ENCODE measurements around the gene AGAP3.
A peak's percentile ranks its signal among the peaks of the same experiment; 100 is the strongest.

Gene AGAP3

DNA sequence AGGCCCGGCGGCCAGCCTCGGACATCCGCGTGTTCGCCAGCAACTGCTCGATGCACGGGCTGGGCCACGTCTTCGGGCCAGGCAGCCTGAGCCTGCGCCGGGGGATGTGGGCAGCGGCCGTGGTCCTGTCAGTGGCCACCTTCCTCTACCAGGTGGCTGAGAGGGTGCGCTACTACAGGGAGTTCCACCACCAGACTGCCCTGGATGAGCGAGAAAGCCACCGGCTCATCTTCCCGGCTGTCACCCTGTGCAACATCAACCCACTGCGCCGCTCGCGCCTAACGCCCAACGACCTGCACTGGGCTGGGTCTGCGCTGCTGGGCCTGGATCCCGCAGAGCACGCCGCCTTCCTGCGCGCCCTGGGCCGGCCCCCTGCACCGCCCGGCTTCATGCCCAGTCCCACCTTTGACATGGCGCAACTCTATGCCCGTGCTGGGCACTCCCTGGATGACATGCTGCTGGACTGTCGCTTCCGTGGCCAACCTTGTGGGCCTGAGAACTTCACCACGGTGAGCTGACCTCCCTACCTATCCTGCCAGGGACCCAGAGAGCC is 37.3 kb upstream of the AGAP3 start:
- ATAC-seq (ENCODE audit: insufficient read depth, low read depth) (no peak), DNase-seq (no peak)
- Histone ChIP-seq H3K4me2 (ENCODE audit: insufficient read depth, low read length) (no peak overlapping the region), H3K27me3 (ENCODE audit: insufficient read depth, low read length, poor library complexity) (no peaks in the 10 kb centered on the region), H3K79me2 (ENCODE audit: insufficient read depth, low read length) (no peaks in the 10 kb centered on the region), H3K27ac (ENCODE audit: low read length) (no peak overlapping the region), H3K4me1 (ENCODE audit: insufficient read depth, low read length) (peaks cover 20% of the 10 kb centered on the region), H2AFZ (ENCODE audit: low read depth, low read length) (no peak overlapping the region), H3K4me3 (ENCODE audit: low read depth in 1 of 2, low read length in 2 of 2) (no peak overlapping the region), H3K9me3 (ENCODE audit: insufficient read depth, low read length, severe bottlenecking) (no peaks in the 10 kb centered on the region), H4K20me1 (ENCODE audit: insufficient read depth, low read length) (peaks cover 39% of the 10 kb centered on the region), H3K9ac (ENCODE audit: low read depth, low read length) (no peak overlapping the region), H3K36me3 (ENCODE audit: insufficient read depth, low read length) (peaks cover 16% of the 10 kb centered on the region)
- TF ChIP-seq, protein P1, sequence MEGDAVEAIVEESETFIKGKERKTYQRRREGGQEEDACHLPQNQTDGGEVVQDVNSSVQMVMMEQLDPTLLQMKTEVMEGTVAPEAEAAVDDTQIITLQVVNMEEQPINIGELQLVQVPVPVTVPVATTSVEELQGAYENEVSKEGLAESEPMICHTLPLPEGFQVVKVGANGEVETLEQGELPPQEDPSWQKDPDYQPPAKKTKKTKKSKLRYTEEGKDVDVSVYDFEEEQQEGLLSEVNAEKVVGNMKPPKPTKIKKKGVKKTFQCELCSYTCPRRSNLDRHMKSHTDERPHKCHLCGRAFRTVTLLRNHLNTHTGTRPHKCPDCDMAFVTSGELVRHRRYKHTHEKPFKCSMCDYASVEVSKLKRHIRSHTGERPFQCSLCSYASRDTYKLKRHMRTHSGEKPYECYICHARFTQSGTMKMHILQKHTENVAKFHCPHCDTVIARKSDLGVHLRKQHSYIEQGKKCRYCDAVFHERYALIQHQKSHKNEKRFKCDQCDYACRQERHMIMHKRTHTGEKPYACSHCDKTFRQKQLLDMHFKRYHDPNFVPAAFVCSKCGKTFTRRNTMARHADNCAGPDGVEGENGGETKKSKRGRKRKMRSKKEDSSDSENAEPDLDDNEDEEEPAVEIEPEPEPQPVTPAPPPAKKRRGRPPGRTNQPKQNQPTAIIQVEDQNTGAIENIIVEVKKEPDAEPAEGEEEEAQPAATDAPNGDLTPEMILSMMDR (IDR thresholded peaks at IDR 0.05; ENCODE audit: borderline replicate concordance, extremely low read depth, low read length, poor library complexity, severe bottlenecking) = no peak
- TF ChIP-seq EZH2 (IDR thresholded peaks at IDR 0.05; ENCODE audit: borderline replicate concordance, low read depth, low read length, severe bottlenecking) = no peak

DNA sequence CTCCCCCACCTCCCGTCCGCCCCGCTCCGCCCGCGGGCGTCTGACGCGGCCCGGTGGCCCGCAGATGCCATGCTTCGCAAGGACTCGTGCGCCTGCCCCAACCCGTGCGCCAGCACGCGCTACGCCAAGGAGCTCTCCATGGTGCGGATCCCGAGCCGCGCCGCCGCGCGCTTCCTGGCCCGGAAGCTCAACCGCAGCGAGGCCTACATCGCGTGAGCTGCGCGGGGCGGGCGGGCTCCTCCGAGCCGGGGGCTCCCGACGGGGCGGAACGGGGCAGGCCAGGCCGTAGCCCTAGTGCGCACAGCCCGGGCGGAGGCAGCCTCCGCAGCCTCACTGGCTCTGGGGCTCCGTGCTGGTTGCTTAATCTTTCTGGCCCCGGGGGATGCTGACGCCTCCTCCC is 35.2 kb upstream of the AGAP3 start:
- Histone ChIP-seq H3K36me3 (ENCODE audit: insufficient read depth, low read length) (peaks cover 4% of the 10 kb centered on the region; the same call in 1 of the 2 replicates), H3K27me3 (ENCODE audit: insufficient read depth, low read length, poor library complexity) (no peaks in the 10 kb centered on the region), H4K20me1 (ENCODE audit: insufficient read depth, low read length) (peaks cover 38% of the 10 kb centered on the region), H3K9ac (ENCODE audit: low read depth, low read length) (no peak overlapping the region), H2AFZ (ENCODE audit: low read depth, low read length) (no peak overlapping the region), H3K9me3 (ENCODE audit: insufficient read depth, low read length, severe bottlenecking) (no peaks in the 10 kb centered on the region), H3K4me3 (ENCODE audit: low read depth in 1 of 2, low read length in 2 of 2) (no peak overlapping the region), H3K27ac (ENCODE audit: low read length) (no peak overlapping the region), H3K4me1 (ENCODE audit: insufficient read depth, low read length) (peaks cover 21% of the 10 kb centered on the region), H3K4me2 (ENCODE audit: insufficient read depth, low read length) (peak overlapping the region; percentile 52), H3K79me2 (ENCODE audit: insufficient read depth, low read length) (no peaks in the 10 kb centered on the region)
- ATAC-seq (ENCODE audit: insufficient read depth, low read depth) (peak; percentile 90), DNase-seq (peak; percentile 84)
- TF ChIP-seq, protein P1 (IDR thresholded peaks at IDR 0.05; ENCODE audit: borderline replicate concordance, extremely low read depth, low read length, poor library complexity, severe bottlenecking) = no peak
- no peak for TF ChIP-seq EZH2 (IDR thresholded peaks at IDR 0.05; ENCODE audit: borderline replicate concordance, low read depth, low read length, severe bottlenecking)

DNA sequence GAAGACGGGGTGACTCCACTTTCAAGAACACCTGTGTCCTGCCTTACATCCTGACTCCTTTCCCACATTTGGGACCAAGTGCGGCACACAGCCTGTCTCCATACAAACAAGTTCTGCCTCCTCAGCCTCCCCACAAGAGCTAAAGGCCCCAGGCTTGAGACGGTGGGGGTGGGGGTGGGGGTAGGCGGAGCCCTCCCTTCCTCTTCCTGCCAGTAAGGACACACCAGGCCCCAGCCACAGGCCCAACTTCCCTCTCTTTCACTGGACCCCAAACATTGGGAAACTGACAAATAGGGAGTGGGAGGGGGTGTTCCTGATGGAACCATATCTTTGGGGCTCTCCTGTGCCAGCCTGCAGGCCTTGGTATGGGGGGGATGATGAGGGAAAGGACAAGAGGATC is 33.2 kb upstream of the AGAP3 start:
- H3K27ac ChIP-seq (ENCODE audit: low read length) = no peak overlapping the region
- no peak for TF ChIP-seq EZH2 (IDR thresholded peaks at IDR 0.05; ENCODE audit: borderline replicate concordance, low read depth, low read length, severe bottlenecking)
- TF ChIP-seq, protein P1 (IDR thresholded peaks at IDR 0.05; ENCODE audit: borderline replicate concordance, extremely low read depth, low read length, poor library complexity, severe bottlenecking) = no peak
- no peak for DNase-seq
- no peaks in the 10 kb centered on the region for H3K27me3 ChIP-seq (ENCODE audit: insufficient read depth, low read length, poor library complexity)
- no peaks in the 10 kb centered on the region for H3K9me3 ChIP-seq (ENCODE audit: insufficient read depth, low read length, severe bottlenecking)
- peaks cover 4% of the 10 kb centered on the region; the same call in 1 of the 2 replicates for H3K36me3 ChIP-seq (ENCODE audit: insufficient read depth, low read length)
- ATAC-seq (ENCODE audit: insufficient read depth, low read depth) = no peak
- H2AFZ ChIP-seq (ENCODE audit: low read depth, low read length) = no peak overlapping the region
- H3K4me1 ChIP-seq (ENCODE audit: insufficient read depth, low read length) = peaks cover 35% of the 10 kb centered on the region
- H3K79me2 ChIP-seq (ENCODE audit: insufficient read depth, low read length) = 0 out of 2 replicates have a peak, but pooled peaks cover 9% of the 10 kb centered on the region
- no peak overlapping the region for H3K4me2 ChIP-seq (ENCODE audit: insufficient read depth, low read length)
- H4K20me1 ChIP-seq (ENCODE audit: insufficient read depth, low read length) = peaks cover 32% of the 10 kb centered on the region
- no peak overlapping the region for H3K9ac ChIP-seq (ENCODE audit: low read depth, low read length)
- no peak overlapping the region for H3K4me3 ChIP-seq (ENCODE audit: low read depth in 1 of 2, low read length in 2 of 2)

Data from DND-41 (cell line).